Activated CD4-positive, alpha-beta memory T cell treated with anti-CD3 and anti-CD28 coated beads for 36 hours (primary cell): ENCODE data around the gene DOC2A. TPM values are rescaled to one million over a fixed set of nuclear protein-coding genes. Genes with fewer than 3 reads are reported as not detected.

Experiments used
- CTCF ChIA-PET: fragments of 350-600 bp; sonication (Branson Sonifier 250); formaldehyde crosslinking; loops from one replicate; lab custom pipeline; 2021; ENCODE audit warnings: antibody characterized with exemption, inconsistent platforms; lab: Charles Lee
- POLR2A ChIA-PET: fragments of 350-600 bp; sonication (Branson Sonifier 250); formaldehyde crosslinking; loops from one replicate; lab custom pipeline; 2021; ENCODE audit warnings: antibody characterized with exemption; lab: Charles Lee
- DNase-seq: peaks from one replicate; pipeline ENCODE4 v3.0.0-alpha.2; 2020
- H3K27ac Mint-ChIP-seq: one replicate; pipeline ENCODE4 v1.8.0; 2021; ENCODE audit warnings: mixed read lengths
- H3K27me3 Mint-ChIP-seq: one replicate; pipeline ENCODE4 v1.8.0; 2021; ENCODE audit warnings: mixed read lengths
- H3K36me3 Mint-ChIP-seq: one replicate; pipeline ENCODE4 v1.8.0; 2021; ENCODE audit warnings: mixed read lengths
- H3K4me1 Mint-ChIP-seq: one replicate; pipeline ENCODE4 v1.8.0; 2021; ENCODE audit warnings: low read depth, mixed read lengths
- H3K4me3 Mint-ChIP-seq: one replicate; pipeline ENCODE4 v1.8.0; 2021; ENCODE audit warnings: mild to moderate bottlenecking, mixed read lengths
- H3K9me3 Mint-ChIP-seq: one replicate; pipeline ENCODE4 v1.8.0; 2021; ENCODE audit warnings: mixed read lengths
- intact Hi-C: fragments of 100-400 bp; cut with micrococcal nuclease; formaldehyde crosslinking; loops from one replicate; pipeline ENCODE4 v1.15.1; 2023
- total RNA-seq, 2 experiments: library from RNA; stranded (reverse); gene quantifications; one replicate each; pipeline ENCODE4 v1.2.3, GENCODE V29; 2021

Gene DOC2A
- total RNA-seq, 2 experiments from 2014 or later: 0.33 to 0.34 TPM

DNA sequence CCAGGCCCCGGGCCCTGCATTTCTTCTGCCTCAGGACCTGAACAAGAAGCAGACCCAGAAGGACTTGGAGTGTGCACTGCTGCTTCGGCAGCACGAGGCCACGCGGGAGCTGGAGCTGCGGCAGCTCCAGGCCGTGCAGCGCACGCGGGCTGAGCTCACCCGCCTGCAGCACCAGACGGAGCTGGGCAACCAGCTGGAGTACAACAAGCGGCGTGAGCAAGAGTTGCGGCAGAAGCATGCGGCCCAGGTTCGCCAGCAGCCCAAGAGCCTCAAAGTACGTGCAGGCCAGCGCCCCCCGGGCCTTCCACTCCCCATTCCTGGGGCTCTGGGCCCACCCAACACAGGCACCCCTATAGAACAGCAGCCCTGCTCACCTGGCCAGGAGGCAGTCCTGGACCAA lies 24.6 kb downstream of the DOC2A start:
- Mint-ChIP-seq H3K9me3 (no peaks in the 10 kb centered on the region), H3K27ac (no peak overlapping the region), H3K4me3 (no peak overlapping the region), H3K36me3 (peaks cover 51% of the 10 kb centered on the region), H3K4me1 (no peaks in the 10 kb centered on the region), H3K27me3 (no peaks in the 10 kb centered on the region)
- intact Hi-C loops: no loop called here
- ChIA-PET POLR2A (interaction anchor here (0.7 kb wide), 1 partner anchor 10 kb away, joined by 3 read pairs; the partner anchor contains the start of gene INO80E), CTCF (no interaction called here)
- DNase-seq: no peak

- Mint-ChIP-seq H3K27ac (peak overlapping the region; percentile 33), H3K27me3 (no peaks in the 10 kb centered on the region), H3K36me3 (peaks cover 52% of the 10 kb centered on the region), H3K4me1 (no peaks in the 10 kb centered on the region), H3K9me3 (no peaks in the 10 kb centered on the region), H3K4me3 (no peak overlapping the region)
- no peak for DNase-seq
- ChIA-PET CTCF (no interaction called here), POLR2A (interaction anchor here (0.6 to 0.8 kb wide), 3 partner anchors 8 to 59 kb away, joined by 3 to 4 read pairs (median 3); partner anchors contain the start of gene INO80E)
- intact Hi-C loops: no loop called here
Observed at GRCh38 chr16:29985271-29985811, 25.5 kb downstream of the DOC2A start.

- H3K4me3 Mint-ChIP-seq: no peak overlapping the region
- POLR2A ChIA-PET: no interaction called here
- H3K27me3 Mint-ChIP-seq: no peaks in the 10 kb centered on the region
- H3K27ac Mint-ChIP-seq: no peak overlapping the region
- H3K36me3 Mint-ChIP-seq: peaks cover 55% of the 10 kb centered on the region
- intact Hi-C loops: no loop called here
- CTCF ChIA-PET: no interaction called here
- no peaks in the 10 kb centered on the region for H3K4me1 Mint-ChIP-seq
- H3K9me3 Mint-ChIP-seq: no peaks in the 10 kb centered on the region
- DNase-seq: no peak
Observed at GRCh38 chr16:29984764-29985147, 26.1 kb downstream of the DOC2A start.

GRCh38 chr16:29984137-29984763 lies 26.6 kb downstream of the DOC2A start:
- intact Hi-C loops: no loop called here
- no peak overlapping the region for H3K4me3 Mint-ChIP-seq

DNA sequence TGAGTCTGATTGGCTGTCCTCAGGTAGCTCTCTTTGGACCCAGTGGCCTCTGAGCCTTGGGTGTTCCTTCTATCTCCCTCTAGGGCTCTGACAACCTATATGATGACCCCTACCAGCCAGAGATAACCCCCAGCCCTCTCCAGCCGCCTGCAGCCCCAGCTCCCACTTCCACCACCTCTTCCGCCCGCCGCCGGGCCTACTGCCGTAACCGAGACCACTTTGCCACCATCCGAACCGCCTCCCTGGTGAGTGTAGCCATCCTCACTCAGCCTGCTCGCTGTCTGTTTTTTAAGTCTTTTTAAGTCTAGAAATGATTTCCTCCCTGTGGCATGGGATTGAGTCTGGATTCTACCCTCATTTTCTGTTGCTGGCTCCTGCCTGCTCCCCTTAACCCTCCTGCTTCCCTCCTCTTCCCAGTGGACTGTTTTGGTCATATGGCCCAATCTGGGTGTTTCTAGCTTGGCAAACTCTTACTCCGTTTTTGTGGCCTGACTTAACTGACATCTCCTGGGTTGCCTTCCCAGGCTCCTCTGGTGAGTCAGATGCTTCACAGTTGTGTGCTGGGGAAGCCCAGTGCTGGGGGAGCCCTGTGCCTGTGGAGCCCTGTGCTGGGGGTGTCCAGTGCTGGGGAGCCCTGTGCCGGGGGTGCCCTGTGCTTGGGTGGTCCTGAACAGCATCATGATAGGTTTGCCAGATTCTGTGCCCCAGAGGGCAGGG lies 27.2 kb downstream of the DOC2A start:
- Mint-ChIP-seq H3K36me3 (peaks cover 58% of the 10 kb centered on the region), H3K4me3 (no peak overlapping the region), H3K27ac (no peak overlapping the region), H3K4me1 (no peaks in the 10 kb centered on the region), H3K9me3 (no peaks in the 10 kb centered on the region), H3K27me3 (no peaks in the 10 kb centered on the region)
- POLR2A ChIA-PET: interaction anchor here (1.2 to 1.7 kb wide), 2 partner anchors 10 kb away, joined by 3 to 5 read pairs; partner anchors contain the start of gene TAOK2
- DNase-seq: no peak
- CTCF ChIA-PET: no interaction called here
- intact Hi-C loops: no loop called here

More at GRCh38 chr16:29984137-29984763, 26.6 kb downstream of the DOC2A start:
- ChIA-PET POLR2A (interaction anchor here (1.7 kb wide), 1 partner anchor 9 kb away, joined by 5 read pairs; no protein-coding TSS in a partner anchor), CTCF (no interaction called here)
- Mint-ChIP-seq H3K9me3 (no peaks in the 10 kb centered on the region), H3K36me3 (peaks cover 57% of the 10 kb centered on the region), H3K27ac (no peak overlapping the region), H3K4me1 (no peaks in the 10 kb centered on the region), H3K27me3 (no peaks in the 10 kb centered on the region)
- no peak for DNase-seq

DNA sequence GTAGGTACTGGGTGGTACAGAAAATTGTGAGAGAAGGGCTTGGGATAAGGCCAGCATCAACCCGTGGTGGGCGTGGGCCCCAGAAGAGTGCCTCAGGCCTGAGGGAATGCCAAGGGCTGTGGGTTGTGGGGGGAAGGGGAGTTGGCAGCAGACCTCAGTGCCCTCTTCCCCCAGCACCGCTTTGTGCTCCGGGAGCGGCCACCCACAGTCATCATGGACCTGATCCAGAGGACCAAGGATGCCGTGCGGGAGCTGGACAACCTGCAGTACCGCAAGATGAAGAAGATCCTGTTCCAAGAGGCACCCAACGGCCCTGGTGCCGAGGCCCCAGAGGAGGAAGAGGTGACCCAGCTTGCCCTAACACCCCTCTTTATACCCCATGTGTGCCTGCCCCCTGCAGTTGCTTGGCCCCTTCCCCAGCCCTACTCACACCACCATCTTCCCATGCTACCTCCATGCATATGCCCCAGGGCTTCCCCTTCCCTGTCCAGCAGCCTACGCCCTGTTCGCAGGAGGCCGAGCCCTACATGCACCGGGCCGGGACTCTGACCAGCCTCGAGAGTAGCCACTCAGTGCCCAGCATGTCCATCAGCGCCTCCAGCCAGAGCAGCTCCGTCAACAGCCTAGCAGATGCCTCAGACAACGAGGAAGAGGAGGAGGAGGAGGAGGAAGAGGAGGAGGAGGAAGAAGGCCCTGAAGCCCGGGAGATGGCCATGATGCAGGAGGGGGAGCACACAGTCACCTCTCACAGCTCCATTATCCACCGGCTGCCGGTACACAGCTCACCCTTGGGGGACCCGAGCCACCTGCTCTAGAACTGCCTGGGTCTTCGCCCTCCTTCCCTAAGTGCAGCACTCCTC lies 28.0 kb downstream of the DOC2A start:
- H3K27ac Mint-ChIP-seq: no peak overlapping the region
- CTCF ChIA-PET: no interaction called here
- intact Hi-C loops: no loop called here
- no peaks in the 10 kb centered on the region for H3K4me1 Mint-ChIP-seq
- POLR2A ChIA-PET: interaction anchor here (1.2 to 1.7 kb wide), 2 partner anchors 9 to 11 kb away, joined by 3 to 5 read pairs; partner anchors contain the start of gene TAOK2
- peaks cover 61% of the 10 kb centered on the region for H3K36me3 Mint-ChIP-seq
- H3K4me3 Mint-ChIP-seq: no peak overlapping the region
- H3K27me3 Mint-ChIP-seq: no peaks in the 10 kb centered on the region
- DNase-seq: no peak
- no peaks in the 10 kb centered on the region for H3K9me3 Mint-ChIP-seq

DNA sequence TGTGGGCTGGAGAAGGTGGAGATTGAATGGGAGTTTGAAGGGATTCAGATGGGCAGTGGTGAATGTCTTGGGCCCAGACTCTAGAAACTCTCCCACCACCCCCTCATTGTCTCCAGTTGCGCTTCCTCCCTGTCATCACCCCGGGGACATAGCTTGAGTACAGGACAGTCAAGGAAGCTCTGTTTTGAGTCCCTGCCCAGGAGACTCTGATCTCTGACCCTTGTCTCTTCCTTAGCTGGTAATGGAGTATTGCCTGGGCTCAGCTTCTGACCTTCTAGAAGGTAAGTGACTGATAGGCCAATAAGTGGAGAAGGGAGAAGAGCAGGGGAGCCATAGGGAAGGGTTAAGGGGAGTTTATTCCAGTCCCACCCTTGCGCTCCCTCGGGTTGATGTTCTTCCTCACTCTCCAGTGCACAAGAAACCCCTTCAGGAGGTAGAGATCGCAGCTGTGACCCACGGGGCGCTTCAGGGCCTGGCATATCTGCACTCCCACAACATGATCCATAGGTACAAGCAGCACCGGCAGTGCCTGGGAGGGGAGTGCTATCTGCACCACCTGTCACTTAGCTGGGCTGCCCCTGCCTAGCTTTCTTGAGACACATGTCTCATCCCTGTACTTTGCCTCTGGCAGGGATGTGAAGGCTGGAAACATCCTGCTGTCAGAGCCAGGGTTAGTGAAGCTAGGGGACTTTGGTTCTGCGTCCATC lies 32.1 kb downstream of the DOC2A start:
- Mint-ChIP-seq H3K4me1 (peaks cover 27% of the 10 kb centered on the region), H3K27me3 (no peaks in the 10 kb centered on the region), H3K27ac (no peak overlapping the region), H3K4me3 (no peak overlapping the region), H3K36me3 (peaks cover 34% of the 10 kb centered on the region), H3K9me3 (no peaks in the 10 kb centered on the region)
- CTCF ChIA-PET: interaction anchor here (2.0 kb wide), 1 partner anchor 278 kb away, joined by 5 read pairs; no protein-coding TSS in a partner anchor
- no peak for DNase-seq
- POLR2A ChIA-PET: no interaction called here
- intact Hi-C loops: no loop called here

DNA sequence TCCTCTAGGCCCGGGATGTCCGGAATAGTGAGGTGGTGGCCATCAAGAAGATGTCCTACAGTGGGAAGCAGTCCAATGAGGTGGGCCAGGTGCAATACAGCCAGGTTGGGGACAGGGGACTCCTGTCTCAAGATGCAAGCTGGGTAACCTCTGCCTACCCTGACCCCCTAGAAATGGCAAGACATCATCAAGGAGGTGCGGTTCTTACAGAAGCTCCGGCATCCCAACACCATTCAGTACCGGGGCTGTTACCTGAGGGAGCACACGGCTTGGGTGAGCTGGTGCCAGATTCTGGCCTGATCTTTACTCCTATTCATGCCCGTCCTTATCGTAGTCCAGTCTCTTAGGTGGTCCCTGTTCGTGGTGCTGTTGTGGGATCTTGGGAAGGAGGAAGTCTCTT lies 32.7 kb downstream of the DOC2A start:
- Mint-ChIP-seq H3K27ac (no peak overlapping the region), H3K4me1 (peaks cover 31% of the 10 kb centered on the region), H3K27me3 (no peaks in the 10 kb centered on the region), H3K9me3 (peaks cover 3% of the 10 kb centered on the region), H3K36me3 (peaks cover 32% of the 10 kb centered on the region), H3K4me3 (no peak overlapping the region)
- POLR2A ChIA-PET: no interaction called here
- intact Hi-C loops: no loop called here
- CTCF ChIA-PET: interaction anchor here (2.0 kb wide), 1 partner anchor 277 kb away, joined by 5 read pairs; no protein-coding TSS in a partner anchor
- DNase-seq: no peak

GRCh38 chr16:29977063-29977825 lies 33.6 kb downstream of the DOC2A start:
- peaks cover 30% of the 10 kb centered on the region for H3K36me3 Mint-ChIP-seq
- no peak overlapping the region for H3K4me3 Mint-ChIP-seq
- no peak for DNase-seq
- H3K4me1 Mint-ChIP-seq: peaks cover 34% of the 10 kb centered on the region
- POLR2A ChIA-PET: no interaction called here
- H3K27ac Mint-ChIP-seq: no peak overlapping the region
- intact Hi-C loops: no loop called here
- CTCF ChIA-PET: interaction anchor here (1.5 to 2.0 kb wide), 3 partner anchors 16 to 277 kb away, joined by 3 to 5 read pairs (median 5); partner anchors contain the start of genes MVP and TMEM219
- H3K9me3 Mint-ChIP-seq: peaks cover 6% of the 10 kb centered on the region
- H3K27me3 Mint-ChIP-seq: no peaks in the 10 kb centered on the region

GRCh38 chr16:29975811-29976511 lies 34.9 kb downstream of the DOC2A start:
- peaks cover 30% of the 10 kb centered on the region for H3K36me3 Mint-ChIP-seq

More at GRCh38 chr16:29975811-29976511, 34.9 kb downstream of the DOC2A start:
- ChIA-PET CTCF (interaction anchor here (0.6 to 2.0 kb wide), 7 partner anchors 11 to 275 kb away, joined by 3 to 6 read pairs (median 3); partner anchors contain the start of genes MVP, TLCD3B and TMEM219), POLR2A (interaction anchor here (0.8 to 2.3 kb wide), 3 partner anchors 49 to 158 kb away, joined by 3 to 8 read pairs (median 6); partner anchors contain the start of genes ALDOA and KCTD13)
- Mint-ChIP-seq H3K4me1 (peaks cover 34% of the 10 kb centered on the region), H3K27ac (peak overlapping the region; percentile 59), H3K27me3 (no peaks in the 10 kb centered on the region), H3K4me3 (peak overlapping the region; percentile 89), H3K9me3 (peaks cover 6% of the 10 kb centered on the region)
- intact Hi-C loops: no loop called here
- no peak for DNase-seq
